Endothelial cell of umbilical vein (primary cell): ENCODE results near the gene KCNN3.

Source experiments
- CTCF ChIP-seq, 2 donors: IDR thresholded peaks; 1 replicate in 1 of 2; 2 replicates in 1 of 2; pipeline ENCODE4 v1.5.1; 2011; ENCODE audit warnings: low read length in 2 of 2, mild to moderate bottlenecking in 2 of 2, moderate library complexity in 2 of 2, control low read depth in 1 of 2, inconsistent platforms in 1 of 2, low read depth in 1 of 2; ENCODE audit not compliant: insufficient read depth in 1 of 2; ENCODE audit errors: extremely low read depth in 1 of 2
- MAX ChIP-seq: IDR thresholded peaks from 2 replicates; pipeline ENCODE4 v1.6.1; 2011; ENCODE audit not compliant: insufficient read depth, insufficient read length
- POLR2A ChIP-seq: IDR thresholded peaks from 2 replicates; pipeline ENCODE4 v1.6.1; 2012; ENCODE audit warnings: low read depth, mild to moderate bottlenecking, control low read depth, low read length

GRCh38 chr1:154741741-154742495 lies 128.2 kb downstream of the KCNN3 start:
- TF ChIP-seq POLR2A, result no peak
- no peak for TF ChIP-seq CTCF (IDR thresholded peaks at IDR 0.05; ENCODE audit: extremely low read depth in 1 of 2, insufficient read depth in 1 of 2, low read depth in 1 of 2, low read length in 2 of 2)
- no peak for TF ChIP-seq MAX
